Measurements from ENCODE around the gene SLC25A24.
"Not testable (repeated sequence)": the region's sequence is repeated elsewhere in the genome, so short reads cannot be mapped to it uniquely, and the experiment has no call there.

Gene SLC25A24

GRCh38 chr1:108141621-108142020 is 58.5 kb downstream of the SLC25A24 start:
- H3K27ac ChIP-seq (ENCODE audit: low read length): no peak overlapping the region
- no peak overlapping the region for H3K9ac ChIP-seq (ENCODE audit: low read depth, low read length)
- TF ChIP-seq EZH2 (IDR thresholded peaks at IDR 0.05; ENCODE audit: borderline replicate concordance, low read depth, low read length, severe bottlenecking) (no peak), CTCF (IDR thresholded peaks at IDR 0.05; ENCODE audit: borderline replicate concordance, extremely low read depth, low read length, poor library complexity, severe bottlenecking) (no peak)
- no peaks in the 10 kb centered on the region for H4K20me1 ChIP-seq (ENCODE audit: insufficient read depth, low read length)
- DNase-seq (no peak), ATAC-seq (ENCODE audit: insufficient read depth, low read depth) (no peak)
- H2AFZ ChIP-seq (ENCODE audit: low read depth, low read length): no peak overlapping the region
- H3K4me2 ChIP-seq (ENCODE audit: insufficient read depth, low read length): no peak overlapping the region
- no peaks in the 10 kb centered on the region for H3K4me1 ChIP-seq (ENCODE audit: insufficient read depth, low read length)
- no peaks in the 10 kb centered on the region for H3K27me3 ChIP-seq (ENCODE audit: insufficient read depth, low read length, poor library complexity)
- no peaks in the 10 kb centered on the region for H3K79me2 ChIP-seq (ENCODE audit: insufficient read depth, low read length)
- peaks cover 36% of the 10 kb centered on the region for H3K36me3 ChIP-seq (ENCODE audit: insufficient read depth, low read length)
- H3K9me3 ChIP-seq (ENCODE audit: insufficient read depth, low read length, severe bottlenecking): no peaks in the 10 kb centered on the region
- no peak overlapping the region for H3K4me3 ChIP-seq (ENCODE audit: low read depth in 1 of 2, low read length in 2 of 2)

GRCh38 chr1:108140936-108141335 is 59.2 kb downstream of the SLC25A24 start:
- no peaks in the 10 kb centered on the region for H4K20me1 ChIP-seq (ENCODE audit: insufficient read depth, low read length)
- DNase-seq (no peak), ATAC-seq (ENCODE audit: insufficient read depth, low read depth) (no peak)
- H3K4me3 ChIP-seq (ENCODE audit: low read depth in 1 of 2, low read length in 2 of 2): no peak overlapping the region
- H3K9me3 ChIP-seq (ENCODE audit: insufficient read depth, low read length, severe bottlenecking): no peaks in the 10 kb centered on the region
- H3K4me1 ChIP-seq (ENCODE audit: insufficient read depth, low read length): no peaks in the 10 kb centered on the region
- H3K27ac ChIP-seq (ENCODE audit: low read length): no peak overlapping the region
- TF ChIP-seq CTCF (IDR thresholded peaks at IDR 0.05; ENCODE audit: borderline replicate concordance, extremely low read depth, low read length, poor library complexity, severe bottlenecking): no peak
- no peak for TF ChIP-seq EZH2 (IDR thresholded peaks at IDR 0.05; ENCODE audit: borderline replicate concordance, low read depth, low read length, severe bottlenecking)
- no peak overlapping the region for H2AFZ ChIP-seq (ENCODE audit: low read depth, low read length)
- no peak overlapping the region for H3K4me2 ChIP-seq (ENCODE audit: insufficient read depth, low read length)
- peaks cover 40% of the 10 kb centered on the region for H3K36me3 ChIP-seq (ENCODE audit: insufficient read depth, low read length)
- no peak overlapping the region for H3K9ac ChIP-seq (ENCODE audit: low read depth, low read length)
- H3K27me3 ChIP-seq (ENCODE audit: insufficient read depth, low read length, poor library complexity): no peaks in the 10 kb centered on the region
- H3K79me2 ChIP-seq (ENCODE audit: insufficient read depth, low read length): no peaks in the 10 kb centered on the region

GRCh38 chr1:108140177-108140576 is 60.0 kb downstream of the SLC25A24 start:
- peaks cover 46% of the 10 kb centered on the region for H3K36me3 ChIP-seq (ENCODE audit: insufficient read depth, low read length)
- no peak for TF ChIP-seq CTCF (IDR thresholded peaks at IDR 0.05; ENCODE audit: borderline replicate concordance, extremely low read depth, low read length, poor library complexity, severe bottlenecking)
- H3K9me3 ChIP-seq (ENCODE audit: insufficient read depth, low read length, severe bottlenecking): no peaks in the 10 kb centered on the region

GRCh38 chr1:108139555-108139954 is 60.6 kb downstream of the SLC25A24 start:
- peaks cover 47% of the 10 kb centered on the region for H3K36me3 ChIP-seq (ENCODE audit: insufficient read depth, low read length)
- not testable (repeated sequence) for ATAC-seq (ENCODE audit: insufficient read depth, low read depth)

More at GRCh38 chr1:108140177-108140576, 60.0 kb downstream of the SLC25A24 start:
- no peaks in the 10 kb centered on the region for H3K27me3 ChIP-seq (ENCODE audit: insufficient read depth, low read length, poor library complexity)
- H3K27ac ChIP-seq (ENCODE audit: low read length): no peak overlapping the region
- H3K4me3 ChIP-seq (ENCODE audit: low read depth in 1 of 2, low read length in 2 of 2): no peak overlapping the region
- H3K4me2 ChIP-seq (ENCODE audit: insufficient read depth, low read length): no peak overlapping the region
- H2AFZ ChIP-seq (ENCODE audit: low read depth, low read length): no peak overlapping the region
- no peaks in the 10 kb centered on the region for H3K79me2 ChIP-seq (ENCODE audit: insufficient read depth, low read length)
- H4K20me1 ChIP-seq (ENCODE audit: insufficient read depth, low read length): no peaks in the 10 kb centered on the region
- no peak for ATAC-seq (ENCODE audit: insufficient read depth, low read depth)
- H3K4me1 ChIP-seq (ENCODE audit: insufficient read depth, low read length): no peaks in the 10 kb centered on the region
- H3K9ac ChIP-seq (ENCODE audit: low read depth, low read length): no peak overlapping the region
- no peak for DNase-seq

GRCh38 chr1:108133148-108133547 is 67.0 kb downstream of the SLC25A24 start:
- Histone ChIP-seq H3K9me3 (ENCODE audit: insufficient read depth, low read length, severe bottlenecking) (peaks cover 14% of the 10 kb centered on the region), H3K36me3 (ENCODE audit: insufficient read depth, low read length) (peaks cover 42% of the 10 kb centered on the region)
- H3K79me2 ChIP-seq (ENCODE audit: insufficient read depth, low read length); ATAC-seq (ENCODE audit: insufficient read depth, low read depth); H3K4me2 ChIP-seq (ENCODE audit: insufficient read depth, low read length); H3K9ac ChIP-seq (ENCODE audit: low read depth, low read length); H3K27me3 ChIP-seq (ENCODE audit: insufficient read depth, low read length, poor library complexity); H2AFZ ChIP-seq (ENCODE audit: low read depth, low read length); DNase-seq; H3K4me3 ChIP-seq (ENCODE audit: low read depth in 1 of 2, low read length in 2 of 2); H3K4me1 ChIP-seq (ENCODE audit: insufficient read depth, low read length); H3K27ac ChIP-seq (ENCODE audit: low read length); H4K20me1 ChIP-seq (ENCODE audit: insufficient read depth, low read length): not testable (repeated sequence)

More at GRCh38 chr1:108139555-108139954, 60.6 kb downstream of the SLC25A24 start:
- H2AFZ ChIP-seq (ENCODE audit: low read depth, low read length); H3K9me3 ChIP-seq (ENCODE audit: insufficient read depth, low read length, severe bottlenecking); H3K27ac ChIP-seq (ENCODE audit: low read length); DNase-seq; H3K79me2 ChIP-seq (ENCODE audit: insufficient read depth, low read length); H3K4me2 ChIP-seq (ENCODE audit: insufficient read depth, low read length); H3K4me1 ChIP-seq (ENCODE audit: insufficient read depth, low read length); H3K9ac ChIP-seq (ENCODE audit: low read depth, low read length); H3K4me3 ChIP-seq (ENCODE audit: low read depth in 1 of 2, low read length in 2 of 2); H4K20me1 ChIP-seq (ENCODE audit: insufficient read depth, low read length); H3K27me3 ChIP-seq (ENCODE audit: insufficient read depth, low read length, poor library complexity): not testable (repeated sequence)

GRCh38 chr1:108132367-108132766 is 67.8 kb downstream of the SLC25A24 start:
- not testable (repeated sequence) for H3K4me1 ChIP-seq (ENCODE audit: insufficient read depth, low read length); H3K27ac ChIP-seq (ENCODE audit: low read length); H3K4me3 ChIP-seq (ENCODE audit: low read depth in 1 of 2, low read length in 2 of 2); ATAC-seq (ENCODE audit: insufficient read depth, low read depth); H3K79me2 ChIP-seq (ENCODE audit: insufficient read depth, low read length); H3K4me2 ChIP-seq (ENCODE audit: insufficient read depth, low read length); DNase-seq; H4K20me1 ChIP-seq (ENCODE audit: insufficient read depth, low read length); H3K9ac ChIP-seq (ENCODE audit: low read depth, low read length); H3K27me3 ChIP-seq (ENCODE audit: insufficient read depth, low read length, poor library complexity); H2AFZ ChIP-seq (ENCODE audit: low read depth, low read length)
- H3K36me3 ChIP-seq (ENCODE audit: insufficient read depth, low read length): peaks cover 34% of the 10 kb centered on the region
- peaks cover 14% of the 10 kb centered on the region for H3K9me3 ChIP-seq (ENCODE audit: insufficient read depth, low read length, severe bottlenecking)

All from DND-41 (cell line).